Neural crest cell (in vitro differentiated cells): ENCODE measurements around the gene SLC2A5. TPM values are rescaled to one million over a fixed set of nuclear protein-coding genes. Genes with fewer than 3 reads are reported as not detected.
"Not testable (repeated sequence)": the region's sequence is repeated elsewhere in the genome, so short reads cannot be mapped to it uniquely, and the experiment has no call there.

Experiments used
- DNase-seq: peaks from one replicate; pipeline ENCODE4 v3.0.0; 2021; ENCODE audit warnings: low read depth, mixed read lengths, low spot score
- H3K27ac Mint-ChIP-seq: one replicate; pipeline ENCODE4 v1.8.0; 2021; ENCODE audit warnings: mild to moderate bottlenecking, mixed read lengths; ENCODE audit not compliant: unreplicated experiment
- H3K27me3 Mint-ChIP-seq: 2 replicates; pipeline ENCODE4 v1.8.0; 2021; ENCODE audit warnings: low read depth, mild to moderate bottlenecking, mixed read lengths
- H3K36me3 Mint-ChIP-seq: 2 replicates; pipeline ENCODE4 v1.8.0; 2021; ENCODE audit warnings: low read depth, mild to moderate bottlenecking, mixed read lengths
- H3K4me1 Mint-ChIP-seq: 2 replicates; pipeline ENCODE4 v1.8.0; 2021; ENCODE audit warnings: mixed read lengths
- H3K4me3 Mint-ChIP-seq: one replicate; pipeline ENCODE4 v1.8.0; 2021; ENCODE audit warnings: mild to moderate bottlenecking, mixed read lengths
- H3K9me3 Mint-ChIP-seq: 2 replicates; pipeline ENCODE4 v1.8.0; 2021; ENCODE audit warnings: mixed read lengths
- total RNA-seq: library from RNA; stranded (reverse); gene quantifications from 2 replicates; pipeline ENCODE4 v1.2.1, GENCODE V29; 2021
- TF ChIP-seq, protein P1 (sequence below): fragments of 200-600 bp; sonication (generic); conservative IDR thresholded peaks from 2 replicates; pipeline ENCODE4 v1.5.0; 2021; ENCODE audit warnings: antibody characterized with exemption, mild to moderate bottlenecking

Gene SLC2A5
- total RNA-seq, 1 donor from 2014 or later = not detected

DNA sequence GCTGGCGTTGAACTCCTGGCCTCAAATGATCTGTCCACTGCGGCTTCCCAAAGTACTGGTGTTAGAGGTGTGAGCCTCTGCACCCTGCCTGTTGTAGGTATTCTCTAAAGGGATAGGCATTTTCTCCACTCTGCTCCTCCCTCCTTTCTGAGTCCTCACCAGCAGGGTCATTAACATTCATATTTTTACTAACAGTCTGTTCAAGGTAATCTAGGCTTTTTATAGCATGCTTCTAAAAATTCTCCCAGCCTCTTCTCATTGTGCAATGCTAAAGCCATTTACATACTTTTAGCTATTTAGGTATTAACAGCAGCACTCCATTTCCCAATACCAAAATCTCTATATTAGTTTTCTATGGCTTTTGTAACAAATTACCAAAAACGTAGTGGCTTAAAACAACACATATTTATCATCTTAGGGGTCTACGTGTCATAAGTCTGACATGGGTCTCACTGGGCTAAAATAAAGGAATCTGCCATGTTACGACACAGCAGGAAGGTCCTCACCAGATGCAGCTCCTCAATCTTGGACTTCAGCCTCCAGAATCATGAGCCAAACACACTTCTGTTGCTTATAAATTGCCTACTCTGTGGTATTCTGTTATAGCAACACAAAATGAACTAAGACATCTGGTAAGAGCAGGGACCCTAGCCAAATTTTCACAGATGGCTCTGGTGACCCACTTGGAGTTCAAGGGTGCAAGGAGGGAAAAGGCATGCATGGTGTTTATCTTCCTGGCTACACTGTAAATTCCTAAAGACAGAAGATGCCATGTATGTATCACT is 40.3 kb downstream of the SLC2A5 start:
- Mint-ChIP-seq H3K36me3 (no peaks in the 10 kb centered on the region), H3K9me3 (peaks cover 8% of the 10 kb centered on the region), H3K4me3 (no peak overlapping the region), H3K27me3 (peaks cover 2% of the 10 kb centered on the region), H3K27ac (no peak overlapping the region), H3K4me1 (no peaks in the 10 kb centered on the region)
- DNase-seq = no peak
- TF ChIP-seq, protein P1, sequence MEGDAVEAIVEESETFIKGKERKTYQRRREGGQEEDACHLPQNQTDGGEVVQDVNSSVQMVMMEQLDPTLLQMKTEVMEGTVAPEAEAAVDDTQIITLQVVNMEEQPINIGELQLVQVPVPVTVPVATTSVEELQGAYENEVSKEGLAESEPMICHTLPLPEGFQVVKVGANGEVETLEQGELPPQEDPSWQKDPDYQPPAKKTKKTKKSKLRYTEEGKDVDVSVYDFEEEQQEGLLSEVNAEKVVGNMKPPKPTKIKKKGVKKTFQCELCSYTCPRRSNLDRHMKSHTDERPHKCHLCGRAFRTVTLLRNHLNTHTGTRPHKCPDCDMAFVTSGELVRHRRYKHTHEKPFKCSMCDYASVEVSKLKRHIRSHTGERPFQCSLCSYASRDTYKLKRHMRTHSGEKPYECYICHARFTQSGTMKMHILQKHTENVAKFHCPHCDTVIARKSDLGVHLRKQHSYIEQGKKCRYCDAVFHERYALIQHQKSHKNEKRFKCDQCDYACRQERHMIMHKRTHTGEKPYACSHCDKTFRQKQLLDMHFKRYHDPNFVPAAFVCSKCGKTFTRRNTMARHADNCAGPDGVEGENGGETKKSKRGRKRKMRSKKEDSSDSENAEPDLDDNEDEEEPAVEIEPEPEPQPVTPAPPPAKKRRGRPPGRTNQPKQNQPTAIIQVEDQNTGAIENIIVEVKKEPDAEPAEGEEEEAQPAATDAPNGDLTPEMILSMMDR = no peak

DNA sequence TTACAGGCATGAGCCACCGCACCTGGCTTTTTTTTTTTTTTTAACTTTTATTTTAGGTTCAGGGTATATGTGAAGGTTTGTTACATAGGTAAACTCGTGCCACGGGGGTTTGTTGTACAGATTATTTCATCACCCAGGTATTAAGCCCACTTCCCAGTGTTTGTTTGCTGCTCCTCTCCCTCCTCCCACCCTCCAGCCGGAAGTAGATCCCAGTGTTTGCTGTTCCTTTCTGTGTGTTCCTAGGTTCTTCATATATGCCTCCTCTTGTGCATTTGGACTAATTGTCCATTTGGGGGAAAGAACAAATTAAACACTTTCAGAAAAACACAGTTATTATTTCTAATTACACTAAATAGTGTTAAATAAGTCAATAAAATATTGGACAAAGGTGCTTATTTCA is 42.1 kb downstream of the SLC2A5 start:
- H3K4me3 Mint-ChIP-seq = no peak overlapping the region
- H3K36me3 Mint-ChIP-seq = no peaks in the 10 kb centered on the region
- DNase-seq = no peak
- no peak overlapping the region for H3K27ac Mint-ChIP-seq
- no peaks in the 10 kb centered on the region for H3K27me3 Mint-ChIP-seq
- H3K9me3 Mint-ChIP-seq = peaks cover 8% of the 10 kb centered on the region
- no peaks in the 10 kb centered on the region for H3K4me1 Mint-ChIP-seq
- TF ChIP-seq, protein P1 = no peak

DNA sequence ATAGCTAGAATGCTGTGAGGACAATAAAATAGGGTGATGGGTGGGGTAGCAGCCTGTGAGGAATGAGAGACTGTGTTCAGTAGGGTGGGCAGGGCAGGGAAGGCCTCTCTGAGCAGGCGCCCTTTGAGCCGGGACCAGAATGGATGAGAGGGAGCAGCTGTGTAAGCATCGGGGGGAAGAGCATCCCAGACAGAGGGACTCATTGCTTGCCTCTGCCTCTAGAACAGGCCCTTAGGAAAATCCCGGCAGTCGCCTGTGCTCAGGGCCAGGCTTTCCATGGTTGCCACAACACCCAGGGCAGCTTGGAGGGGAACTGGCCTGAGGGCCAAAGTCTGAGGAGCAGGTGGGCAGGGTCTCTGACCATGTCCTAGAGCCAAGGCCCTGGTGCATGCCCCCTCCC is 44.0 kb downstream of the SLC2A5 start:
- DNase-seq = no peak
- TF ChIP-seq, protein P1 = no peak
- Mint-ChIP-seq H3K36me3 (no peaks in the 10 kb centered on the region), H3K4me3 (no peak overlapping the region), H3K27me3 (no peaks in the 10 kb centered on the region), H3K4me1 (no peaks in the 10 kb centered on the region), H3K9me3 (peaks cover 6% of the 10 kb centered on the region), H3K27ac (no peak overlapping the region)

DNA sequence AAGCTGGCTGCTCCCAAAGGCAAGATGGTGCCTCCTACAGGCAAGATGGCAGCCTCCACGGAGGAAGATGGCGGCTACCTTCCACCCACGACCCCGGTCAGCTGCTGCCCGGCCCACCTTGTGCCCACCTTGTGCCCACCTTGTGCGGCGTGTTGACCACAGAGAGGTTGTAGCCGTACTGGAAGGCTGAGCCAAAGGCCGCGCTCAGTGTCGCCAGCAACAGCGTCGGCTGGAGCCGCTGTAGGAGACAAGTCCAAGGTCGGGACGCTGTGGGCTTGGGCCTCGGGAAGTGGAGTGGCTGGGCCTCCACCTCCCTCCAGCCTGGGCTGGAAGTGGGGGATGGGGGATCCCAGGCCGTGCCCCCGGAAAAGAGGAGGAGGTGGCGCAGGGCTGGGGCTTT is 44.6 kb downstream of the SLC2A5 start:
- DNase-seq = no peak
- no peak overlapping the region for H3K27ac Mint-ChIP-seq
- TF ChIP-seq, protein P1 = no peak
- H3K4me3 Mint-ChIP-seq = no peak overlapping the region
- H3K4me1 Mint-ChIP-seq = no peaks in the 10 kb centered on the region
- no peaks in the 10 kb centered on the region for H3K36me3 Mint-ChIP-seq
- H3K27me3 Mint-ChIP-seq = no peaks in the 10 kb centered on the region
- peaks cover 6% of the 10 kb centered on the region for H3K9me3 Mint-ChIP-seq

DNA sequence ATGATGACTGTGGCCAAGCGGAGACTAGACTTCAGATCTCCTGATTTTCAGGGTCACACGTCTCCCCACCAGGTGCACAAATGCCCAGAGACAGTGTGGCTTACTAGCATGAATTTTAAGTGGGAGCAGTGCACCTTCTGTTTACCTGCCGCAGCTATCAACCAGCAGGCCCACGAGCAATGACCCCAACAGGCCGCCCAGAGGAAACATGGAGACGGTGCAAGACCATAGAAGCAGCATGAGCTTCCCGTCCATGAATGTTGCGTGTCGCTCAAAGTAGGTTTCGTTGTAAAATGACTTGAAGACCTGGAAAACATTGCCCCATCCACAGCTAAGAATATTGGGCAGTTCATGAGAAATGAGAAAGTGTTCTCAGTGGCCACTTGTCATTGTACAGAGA is 46.7 kb downstream of the SLC2A5 start:
- H3K36me3 Mint-ChIP-seq = no peaks in the 10 kb centered on the region
- DNase-seq = no peak
- H3K27ac Mint-ChIP-seq = no peak overlapping the region
- no peak overlapping the region for H3K4me3 Mint-ChIP-seq
- H3K27me3 Mint-ChIP-seq = no peaks in the 10 kb centered on the region
- H3K9me3 Mint-ChIP-seq = no peaks in the 10 kb centered on the region
- TF ChIP-seq, protein P1 = no peak
- no peaks in the 10 kb centered on the region for H3K4me1 Mint-ChIP-seq

DNA sequence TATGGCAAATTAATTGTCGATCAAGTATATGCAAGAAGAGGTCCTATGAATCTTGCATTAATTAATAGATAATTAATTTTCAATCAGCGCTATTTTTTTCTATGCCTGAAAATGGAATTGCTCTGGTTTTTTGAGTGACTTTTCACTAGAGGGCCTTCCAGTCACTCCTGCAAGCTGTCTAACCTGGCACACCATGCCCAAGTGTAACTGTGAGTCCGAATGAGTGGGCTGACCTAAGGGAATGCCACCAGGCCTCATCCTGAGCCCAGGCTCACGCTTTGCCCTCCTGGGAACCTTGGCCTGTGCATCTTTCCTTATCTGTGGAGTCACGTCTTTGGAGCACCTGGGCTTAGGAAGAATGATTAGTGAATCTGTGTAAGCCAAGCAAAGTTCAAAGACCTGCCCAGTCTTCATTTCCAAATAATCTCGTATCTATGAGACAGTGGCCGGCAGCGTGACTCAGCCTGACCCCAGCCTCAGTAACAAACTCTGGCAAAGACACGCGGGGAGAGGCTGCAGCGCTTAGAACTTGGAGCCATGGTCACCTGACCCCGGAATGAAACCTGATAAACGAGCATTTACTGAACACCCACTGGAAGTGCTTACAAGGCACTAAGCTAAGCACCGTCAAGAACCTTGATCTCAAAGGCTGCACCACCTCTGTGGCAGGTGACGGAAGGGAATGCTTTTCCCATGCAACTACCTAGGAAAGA is 47.3 kb downstream of the SLC2A5 start:
- H3K4me3 Mint-ChIP-seq, H3K9me3 Mint-ChIP-seq: not testable (repeated sequence)

More for the DNA sequence above, 47.3 kb downstream of the SLC2A5 start:
- DNase-seq, H3K27me3 Mint-ChIP-seq, H3K36me3 Mint-ChIP-seq, H3K4me1 Mint-ChIP-seq, H3K27ac Mint-ChIP-seq: not testable (repeated sequence)
